Keratinocyte (primary cell): ENCODE results near the gene PRKCE. TPM values are rescaled to one million over a fixed set of nuclear protein-coding genes. Genes with fewer than 3 reads are reported as not detected.

Source experiments
- DNase-seq: peaks from one replicate; pipeline ENCODE4 v3.0.0-alpha.2; 2011; ENCODE audit warnings: low read depth, missing footprints, low spot score
- FAIRE-seq: peaks from 2 replicates; lab custom pipeline; 2011; peaks lifted over from hg19 to GRCh38; lab: Jason Lieb, UNC
- H2AFZ ChIP-seq: 2 replicates; pipeline ENCODE4 v1.6.0; 2012; ENCODE audit warnings: low read length, control low read depth, inconsistent platforms; ENCODE audit not compliant: control insufficient read depth
- H3K27ac ChIP-seq: 2 replicates; pipeline ENCODE4 v1.5.1; 2011; ENCODE audit warnings: low read length; ENCODE audit not compliant: control insufficient read depth, insufficient read depth
- H3K27me3 ChIP-seq: 3 replicates; pipeline ENCODE4 v1.6.0; 2011; ENCODE audit warnings: low read length; ENCODE audit not compliant: control insufficient read depth, insufficient read depth; ENCODE audit errors: extremely low read depth
- H3K36me3 ChIP-seq, 2 experiments: 2 replicates in 1 of 2; 3 replicates in 1 of 2; pipeline ENCODE4 v1.5.1; 2011; ENCODE audit warnings: low read length in 2 of 2, mild to moderate bottlenecking in 1 of 2; ENCODE audit not compliant: control insufficient read depth in 2 of 2, insufficient read depth in 2 of 2; ENCODE audit errors: extremely low read depth in 1 of 2
- H3K4me1 ChIP-seq: 3 replicates; pipeline ENCODE4 v1.5.1; 2011; ENCODE audit warnings: low read length; ENCODE audit not compliant: control insufficient read depth, insufficient read depth; ENCODE audit errors: extremely low read depth
- H3K4me2 ChIP-seq: 3 replicates; pipeline ENCODE4 v1.6.0; 2011; ENCODE audit warnings: low read depth, low read length; ENCODE audit not compliant: control insufficient read depth, insufficient read depth; ENCODE audit errors: extremely low read depth
- H3K4me3 ChIP-seq, 3 experiments: fragments of 200-600 bp in 1 of 3; sonication (generic) in 1 of 3; 2 replicates in 2 of 3; 3 replicates in 1 of 3; pipeline ENCODE4 v1.5.1; 2011 to 2016; ENCODE audit warnings: low read length in 3 of 3, mild to moderate bottlenecking in 3 of 3, control low read depth in 2 of 3, inconsistent platforms in 1 of 3, low read depth in 1 of 3, mixed read lengths in 1 of 3, mixed run types in 1 of 3, moderate library complexity in 1 of 3; ENCODE audit not compliant: control insufficient read depth in 2 of 3, insufficient read depth in 2 of 3; ENCODE audit errors: extremely low read depth in 1 of 3
- H3K79me2 ChIP-seq: 2 replicates; pipeline ENCODE4 v1.6.0; 2012; ENCODE audit warnings: low read length; ENCODE audit not compliant: control insufficient read depth, insufficient read depth
- H3K9ac ChIP-seq: 3 replicates; pipeline ENCODE4 v1.6.0; 2011; ENCODE audit warnings: low read length; ENCODE audit not compliant: control insufficient read depth, insufficient read depth; ENCODE audit errors: extremely low read depth
- H3K9me1 ChIP-seq: 3 replicates; pipeline ENCODE4 v1.6.0; 2011; ENCODE audit warnings: low read length; ENCODE audit not compliant: control insufficient read depth, insufficient read depth; ENCODE audit errors: extremely low read depth
- H3K9me3 ChIP-seq: 2 replicates; pipeline ENCODE4 v1.5.1; 2012; ENCODE audit warnings: low read depth, low read length; ENCODE audit not compliant: control insufficient read depth
- H4K20me1 ChIP-seq: 3 replicates; pipeline ENCODE4 v1.6.0; 2011; ENCODE audit warnings: low read length; ENCODE audit not compliant: control insufficient read depth, insufficient read depth; ENCODE audit errors: extremely low read depth
- CTCF ChIP-seq, 3 experiments: IDR thresholded peaks in 1 of 3; conservative IDR thresholded peaks in 1 of 3; optimal IDR thresholded peaks in 1 of 3; 2 replicates in 2 of 3; 3 replicates in 1 of 3; pipeline versions ENCODE3 to v1.5.1; 2011; ENCODE audit warnings: low read length in 3 of 3, mild to moderate bottlenecking in 3 of 3, moderate library complexity in 2 of 3, control low read depth in 1 of 3, inconsistent platforms in 1 of 3; ENCODE audit not compliant: insufficient read depth in 2 of 3; ENCODE audit errors: extremely low read depth in 1 of 3
- EZH2 ChIP-seq: IDR thresholded peaks from one replicate; pipeline ENCODE4 v1.6.1; 2012; ENCODE audit warnings: inconsistent platforms, mild to moderate bottlenecking, low read length, moderate library complexity
- dilution Hi-C: fragments of 300-500 bp; cut with MboI; formaldehyde crosslinking; loops from one replicate; pipeline ENCODE4 v1.7.0; 2020; ENCODE audit warnings: low sequenced_read_pairs; ENCODE audit not compliant: extremely low pct_ligation_motif_present
- polyA plus RNA-seq, 5 experiments: library from polyadenylated mRNA; depleted of rRNA in 3 of 5; stranded (reverse) in 3 of 5; stranded (forward) in 1 of 5; unstranded in 1 of 5; fragments of >200 nt; gene quantifications; 1 replicate in 1 of 5; 2 replicates in 3 of 5; 3 replicates in 1 of 5; pipeline versions ENCODE4 v1.2.1 to v1.2.3, GENCODE V29; 2011 to 2012; ENCODE audit warnings: missing spikeins in 2 of 5, low read depth in 1 of 5, low replicate concordance in 1 of 5

PRKCE gene
- polyA plus RNA-seq, 1 donor (not counting 4 experiments of a cell fraction or from before 2014, with no cell fraction given), result 2.0 TPM

GRCh38 chr2:45821558-45822271 lies 170.2 kb downstream of the PRKCE start:
- Histone ChIP-seq H3K9me3 (no peaks in the 10 kb centered on the region), H3K4me2 (no peak overlapping the region), H3K79me2 (no peaks in the 10 kb centered on the region), H4K20me1 (no peaks in the 10 kb centered on the region), H2AFZ (no peak overlapping the region), H3K9ac (no peak overlapping the region), H3K9me1 (no peaks in the 10 kb centered on the region), H3K27me3 (no peaks in the 10 kb centered on the region), H3K27ac (no peak overlapping the region), H3K4me1 (peaks cover 23% of the 10 kb centered on the region), H3K4me3 (no peak overlapping the region), H3K36me3 (no peaks in the 10 kb centered on the region)
- FAIRE-seq (peak; percentile 72), DNase-seq (no peak)
- TF ChIP-seq CTCF (optimal IDR thresholded peaks at IDR 0.05 in 1 of 3, IDR thresholded peaks at IDR 0.05 in 1 of 3, conservative IDR thresholded peaks at IDR 0.05 in 1 of 3; ENCODE audit: extremely low read depth in 1 of 3, insufficient read depth in 2 of 3, low read length in 3 of 3) (no peak), EZH2 (no peak)
- dilution Hi-C loops, result no loop called here

GRCh38 chr2:45822272-45822630 lies 170.8 kb downstream of the PRKCE start:
- no peak for TF ChIP-seq EZH2
- no peak for TF ChIP-seq CTCF (optimal IDR thresholded peaks at IDR 0.05 in 1 of 3, IDR thresholded peaks at IDR 0.05 in 1 of 3, conservative IDR thresholded peaks at IDR 0.05 in 1 of 3; ENCODE audit: extremely low read depth in 1 of 3, insufficient read depth in 2 of 3, low read length in 3 of 3)
- Histone ChIP-seq H3K9ac (no peak overlapping the region), H3K27ac (no peak overlapping the region), H3K4me2 (no peak overlapping the region), H3K79me2 (no peaks in the 10 kb centered on the region), H4K20me1 (no peaks in the 10 kb centered on the region), H3K36me3 (no peaks in the 10 kb centered on the region), H3K27me3 (no peaks in the 10 kb centered on the region), H3K9me3 (no peaks in the 10 kb centered on the region), H3K9me1 (no peaks in the 10 kb centered on the region), H3K4me3 (no peak overlapping the region), H3K4me1 (peaks cover 23% of the 10 kb centered on the region), H2AFZ (no peak overlapping the region)
- FAIRE-seq (no peak), DNase-seq (no peak)
- dilution Hi-C loops, result no loop called here
